NCI-H524 treated with DMSO at 0.1 percent for 48 hours (cell line): Measurements from ENCODE around the gene ZBTB18.
"Not testable (repeated sequence)": the region's sequence is repeated elsewhere in the genome, so short reads cannot be mapped to it uniquely, and the experiment has no call there.

ENCODE experiments used
- DNase-seq: peaks from one replicate; lab custom pipeline; 2025; lab: John Stamatoyannopoulos, UW

Gene ZBTB18

DNA sequence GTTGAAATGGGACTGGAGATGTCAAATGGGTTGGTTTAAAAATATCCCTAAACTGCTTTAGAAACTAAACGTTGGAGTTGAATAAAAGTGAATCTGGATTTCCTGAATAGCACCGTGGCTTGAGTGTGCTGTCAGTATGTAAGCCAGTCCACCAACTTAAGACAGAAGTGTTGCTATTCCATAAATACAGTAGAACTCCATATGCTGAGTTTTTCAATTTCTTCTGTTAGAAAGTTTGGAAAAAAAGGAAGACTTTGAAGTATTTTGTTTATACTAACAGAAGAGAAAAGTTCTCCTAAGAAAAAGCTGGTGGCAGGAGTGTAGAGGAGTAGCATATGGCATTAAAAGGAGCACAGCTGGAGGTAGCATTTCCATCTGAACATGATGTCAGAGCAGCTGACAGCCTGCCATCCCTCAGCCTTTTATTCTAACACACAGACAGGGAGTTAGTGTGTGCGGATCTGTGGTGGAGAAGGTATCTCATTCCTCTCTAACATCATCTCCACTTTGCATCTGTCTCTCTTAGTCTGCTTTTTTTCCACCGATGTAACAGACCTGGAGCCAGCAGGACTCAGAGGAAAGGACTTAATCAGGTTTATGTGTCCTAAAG, at the start of gene ZBTB18:
Gene ZBTB18, plus strand, starts transcription at position 449 of the 610 bp plus-strand sequence. Its CDS starts 149 bp downstream, at position 598.
- DNase-seq = peak; percentile 97

DNA sequence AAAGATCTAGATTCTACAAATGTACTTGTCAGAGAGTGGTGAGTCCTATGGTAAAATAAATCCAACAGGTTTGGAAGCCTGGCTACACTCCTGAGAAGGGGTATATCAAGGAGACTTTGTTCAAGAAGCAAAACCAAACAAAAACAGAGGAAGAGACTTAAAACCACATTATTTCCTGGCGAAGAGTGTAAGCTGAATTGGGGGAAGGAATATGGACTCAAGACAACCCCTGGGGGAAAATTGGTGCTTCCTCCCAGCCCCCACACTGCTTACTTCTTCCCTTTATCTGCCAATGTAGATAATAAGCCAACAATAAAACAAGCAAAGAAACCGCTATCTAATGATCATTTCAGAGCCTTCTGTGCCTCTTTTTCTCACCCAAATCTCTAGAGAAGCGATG, 48.4 kb upstream of the ZBTB18 start:
- DNase-seq = no peak

DNA sequence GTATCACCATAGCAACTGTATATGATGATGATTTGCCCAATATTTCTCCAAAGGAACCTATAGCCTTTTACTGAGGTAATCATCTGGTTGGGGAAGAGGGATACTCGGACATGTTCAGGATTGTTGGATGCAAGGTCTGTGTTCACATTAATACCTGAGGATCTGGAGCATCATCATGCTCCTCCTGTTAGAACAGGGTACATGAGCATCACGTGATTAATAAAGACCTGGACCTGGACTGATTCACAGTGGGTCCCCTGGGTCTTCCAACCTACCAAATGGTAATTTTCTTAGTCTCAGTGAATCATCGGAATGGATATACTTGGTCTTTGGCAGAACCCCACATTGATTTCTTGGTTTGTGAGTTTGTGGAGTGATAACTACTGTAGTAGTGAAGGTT, 45.6 kb upstream of the ZBTB18 start:
- no peak for DNase-seq

DNA sequence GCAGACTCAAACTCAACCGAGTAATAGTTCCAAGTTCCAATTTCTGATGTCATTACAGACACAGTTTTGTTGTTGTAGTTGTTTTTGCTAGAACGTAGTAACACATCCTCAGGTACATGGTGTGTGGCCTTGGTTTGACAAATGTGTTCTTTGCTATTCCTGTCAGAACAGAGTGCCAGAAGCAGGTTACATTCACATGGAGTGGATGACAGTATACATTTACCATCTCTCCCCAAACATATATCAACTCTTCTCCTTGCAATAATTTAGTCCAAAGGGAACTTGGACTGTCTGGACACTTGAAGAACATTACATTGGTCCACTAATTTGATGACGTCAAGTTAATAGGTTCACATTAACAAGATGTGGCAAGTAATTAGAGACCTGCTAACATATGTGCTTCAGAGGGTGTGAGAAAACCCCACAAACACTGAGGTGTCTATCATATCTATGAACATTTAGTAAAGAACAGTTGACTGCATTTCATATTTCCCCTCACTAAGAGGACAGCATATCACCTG, 44.6 kb upstream of the ZBTB18 start:
- DNase-seq = no peak

DNA sequence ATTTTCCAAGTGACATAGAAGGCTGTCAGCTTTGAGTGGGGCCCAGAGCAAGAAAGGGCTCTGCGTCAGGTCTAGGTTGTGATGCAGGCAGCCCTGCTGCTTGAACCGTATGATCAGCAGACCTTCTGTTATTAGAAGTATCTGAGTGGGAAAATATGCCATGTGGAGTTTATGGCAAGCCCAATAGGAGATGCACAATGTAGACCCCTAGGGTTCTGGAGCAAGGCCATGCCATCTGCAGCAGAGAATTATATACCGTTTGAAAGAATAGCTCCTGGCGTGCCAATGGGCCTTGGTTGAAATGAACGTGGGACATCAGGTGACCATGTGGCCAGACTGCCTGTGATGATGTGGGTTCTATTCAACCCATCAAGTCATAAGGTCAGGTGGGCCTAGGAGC, 44.1 kb upstream of the ZBTB18 start:
- no peak for DNase-seq

DNA sequence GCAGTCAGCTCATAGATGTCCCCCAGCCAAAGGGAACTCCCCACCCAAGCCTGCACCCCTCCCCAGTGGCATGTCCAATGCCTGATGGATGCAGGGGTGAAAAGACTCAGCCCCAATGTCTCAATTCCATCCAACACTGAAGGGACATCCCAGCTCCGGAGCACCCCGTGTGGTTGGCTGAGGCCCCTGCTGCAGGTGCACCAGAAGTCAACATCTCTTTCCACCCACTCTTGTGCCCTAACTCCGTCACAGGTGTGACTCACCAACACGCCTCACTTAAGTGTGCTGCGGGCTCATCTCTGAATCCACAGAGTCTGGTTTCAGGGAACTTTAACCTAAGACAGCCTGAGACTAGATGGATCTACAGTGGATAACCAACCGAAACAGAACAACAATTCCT, 40.9 kb upstream of the ZBTB18 start:
- no peak for DNase-seq

DNA sequence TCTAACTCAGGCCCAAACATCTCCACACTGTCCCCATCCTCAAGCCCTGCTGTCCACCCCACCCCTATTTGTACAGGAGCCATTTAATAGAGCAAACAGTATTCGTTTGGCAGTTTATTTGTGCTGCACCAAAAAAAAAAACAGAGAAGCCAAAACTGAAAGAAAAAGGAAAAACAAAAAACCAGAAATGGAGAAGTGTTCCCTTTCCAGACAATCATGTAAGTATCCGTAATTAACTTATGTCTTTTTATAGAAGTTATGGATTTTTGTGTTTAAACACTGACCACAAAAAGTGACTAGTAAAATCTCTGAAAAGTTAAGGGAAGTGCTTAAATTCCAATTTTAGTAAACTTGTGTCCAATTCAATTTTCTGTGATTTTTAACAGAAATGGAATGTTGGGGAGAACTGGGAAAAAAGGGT, 40.4 kb upstream of the ZBTB18 start:
- no peak for DNase-seq

DNA sequence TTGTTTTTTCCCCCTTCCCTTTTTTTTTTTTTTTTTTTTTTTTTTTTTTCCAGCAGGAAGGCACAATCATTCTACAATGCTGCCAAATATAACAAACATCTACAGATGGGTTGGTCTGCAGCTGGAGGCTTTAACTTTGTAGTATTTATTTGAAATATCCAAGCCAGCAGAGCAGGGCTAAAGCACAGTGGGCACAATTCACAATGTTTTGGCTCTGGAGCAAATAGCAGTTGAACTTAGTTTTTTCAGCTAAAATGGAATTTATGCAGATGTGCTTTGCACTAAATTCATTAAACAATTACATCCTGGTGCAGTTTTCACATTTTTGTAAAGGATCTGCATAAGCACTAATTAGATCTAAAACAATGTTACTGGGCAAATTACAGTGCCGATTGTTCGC, 39.8 kb upstream of the ZBTB18 start:
- DNase-seq = no peak

DNA sequence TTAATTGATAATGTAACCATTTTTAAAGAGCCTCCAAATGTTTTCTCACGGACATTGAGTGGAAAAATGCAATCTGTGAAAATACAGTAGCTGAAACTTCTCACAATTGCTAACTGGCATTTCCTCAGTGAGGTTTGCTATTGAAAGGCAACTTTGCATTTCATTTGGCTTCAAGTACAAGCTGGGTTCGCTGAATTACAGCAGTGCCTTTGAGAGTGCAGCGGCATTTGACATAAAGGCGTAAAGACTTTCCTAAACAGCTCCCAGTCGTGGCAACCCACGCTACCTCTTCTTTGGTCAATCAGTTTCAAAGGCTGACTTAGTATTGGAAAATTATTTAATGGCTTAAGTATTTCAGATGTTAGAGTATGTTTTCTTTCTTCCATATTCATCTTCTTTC, 39.3 kb upstream of the ZBTB18 start:
- DNase-seq = no peak

DNA sequence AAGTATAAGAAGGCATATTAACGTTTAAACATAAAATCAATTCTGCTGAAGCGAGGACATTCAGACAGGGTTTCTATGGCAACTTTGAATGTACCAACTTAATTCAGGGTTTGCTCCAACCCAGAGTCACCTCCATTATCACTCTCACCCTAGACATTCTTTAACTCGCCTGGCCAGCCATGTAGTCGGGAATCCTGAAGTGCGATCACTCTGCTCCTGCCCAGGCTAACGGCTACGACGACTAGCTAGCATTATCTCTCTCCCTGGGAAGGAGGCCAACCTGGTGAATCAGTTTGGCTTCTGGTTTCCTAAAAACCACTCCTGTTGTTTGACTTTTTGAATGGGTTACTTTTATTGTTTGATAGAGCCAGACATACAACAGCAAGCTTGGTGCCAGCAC, 38.9 kb upstream of the ZBTB18 start:
- DNase-seq = no peak

DNA sequence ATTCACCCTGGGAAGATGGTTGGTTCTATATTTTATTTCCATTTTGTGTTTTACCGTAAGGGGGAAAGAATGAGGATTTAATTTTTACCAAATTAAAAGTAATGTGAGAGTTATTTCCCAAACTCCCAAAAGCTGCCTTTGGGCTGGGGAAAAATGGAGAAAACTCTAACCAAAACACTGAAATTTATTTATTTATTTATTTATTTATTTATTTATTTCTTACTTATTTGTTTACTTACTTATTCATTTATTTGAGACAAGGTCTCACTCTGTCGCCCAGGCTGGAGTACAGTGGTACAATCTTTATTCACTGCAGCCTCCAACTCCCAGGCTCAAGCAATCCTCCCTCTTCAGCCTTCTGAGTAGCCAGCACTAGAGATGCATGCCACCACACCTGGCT, 38.0 kb upstream of the ZBTB18 start:
- DNase-seq = no peak

DNA sequence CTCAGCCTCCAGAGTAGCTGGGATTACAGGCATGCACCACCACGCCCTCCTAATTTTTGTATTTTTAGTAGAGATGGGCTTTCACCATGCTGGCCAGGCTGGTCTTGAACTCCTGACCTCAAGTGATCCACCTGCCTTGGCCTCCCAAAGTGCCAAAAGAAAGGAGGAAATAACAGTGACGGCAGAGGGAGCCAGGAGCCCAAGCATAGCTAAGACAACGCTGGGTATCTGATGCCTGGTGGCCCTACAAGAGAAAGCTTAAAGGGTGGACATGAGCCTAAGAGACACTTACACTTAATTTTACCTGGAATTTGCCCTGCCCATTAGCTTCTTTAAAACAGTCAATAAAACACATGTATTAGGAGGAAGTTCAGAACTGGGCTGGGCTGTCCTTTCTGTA, 36.2 kb upstream of the ZBTB18 start:
- DNase-seq = not testable (repeated sequence)

DNA sequence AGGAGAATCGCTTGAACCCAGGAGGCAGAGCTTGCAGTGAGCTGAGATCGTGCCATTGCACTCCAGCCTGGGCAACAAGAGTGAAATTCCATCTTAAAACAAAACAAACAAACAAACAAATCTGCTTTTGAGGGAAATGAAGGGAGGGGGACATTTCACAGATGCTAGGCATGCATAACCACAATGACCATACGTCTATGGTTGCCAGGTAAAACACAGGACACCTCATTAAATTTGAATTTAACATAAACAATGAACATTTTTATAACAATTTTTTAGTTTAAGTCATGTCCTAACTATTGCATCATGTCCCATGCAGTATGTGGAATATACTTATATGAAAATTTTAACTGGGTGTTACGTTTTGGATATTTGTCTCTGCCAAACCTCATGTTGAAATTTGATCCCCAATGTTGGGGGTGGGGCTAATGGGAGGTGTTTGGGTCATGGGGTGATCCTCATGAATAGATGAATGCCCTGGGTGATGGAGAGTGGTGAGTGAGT, 31.0 kb upstream of the ZBTB18 start:
- no peak for DNase-seq

DNA sequence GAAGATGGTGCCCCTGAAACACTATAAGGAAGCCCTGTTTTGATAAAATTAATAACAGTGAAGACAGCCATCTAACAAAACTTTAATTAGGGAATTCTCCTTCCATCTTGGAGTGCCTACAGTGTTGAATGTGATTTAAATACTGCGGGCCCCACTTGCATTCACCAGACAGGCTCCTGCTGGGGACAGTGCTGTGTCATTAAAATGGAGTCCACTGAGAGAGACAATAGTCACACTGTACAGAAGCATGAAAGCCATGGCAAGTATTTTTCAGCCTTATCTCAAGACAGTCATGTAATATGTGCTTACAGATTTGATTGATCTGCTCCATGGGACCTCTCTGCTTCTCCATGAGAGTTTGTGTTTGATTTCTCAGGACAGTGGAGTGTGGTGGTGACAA, 29.7 kb upstream of the ZBTB18 start:
- DNase-seq = no peak

DNA sequence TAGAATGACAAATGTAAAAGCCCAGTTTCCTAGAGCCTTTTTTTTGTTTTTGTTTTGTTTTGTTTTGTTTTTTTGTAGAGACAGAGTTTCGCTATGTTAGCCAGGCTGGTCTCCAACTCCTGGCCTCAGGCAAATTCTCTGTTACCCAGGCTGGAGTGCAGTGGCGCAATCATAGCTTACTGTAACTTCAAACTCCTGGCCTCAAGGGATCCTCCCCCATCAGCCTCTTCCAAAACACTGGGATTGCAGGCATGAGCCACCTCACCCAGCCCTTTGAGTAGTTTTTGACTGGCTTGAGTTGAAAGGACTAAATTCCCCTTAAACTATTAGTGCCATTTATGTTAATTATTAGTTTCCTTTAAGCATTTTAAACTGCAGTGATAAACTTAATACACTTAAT, 28.8 kb upstream of the ZBTB18 start:
- no peak for DNase-seq

DNA sequence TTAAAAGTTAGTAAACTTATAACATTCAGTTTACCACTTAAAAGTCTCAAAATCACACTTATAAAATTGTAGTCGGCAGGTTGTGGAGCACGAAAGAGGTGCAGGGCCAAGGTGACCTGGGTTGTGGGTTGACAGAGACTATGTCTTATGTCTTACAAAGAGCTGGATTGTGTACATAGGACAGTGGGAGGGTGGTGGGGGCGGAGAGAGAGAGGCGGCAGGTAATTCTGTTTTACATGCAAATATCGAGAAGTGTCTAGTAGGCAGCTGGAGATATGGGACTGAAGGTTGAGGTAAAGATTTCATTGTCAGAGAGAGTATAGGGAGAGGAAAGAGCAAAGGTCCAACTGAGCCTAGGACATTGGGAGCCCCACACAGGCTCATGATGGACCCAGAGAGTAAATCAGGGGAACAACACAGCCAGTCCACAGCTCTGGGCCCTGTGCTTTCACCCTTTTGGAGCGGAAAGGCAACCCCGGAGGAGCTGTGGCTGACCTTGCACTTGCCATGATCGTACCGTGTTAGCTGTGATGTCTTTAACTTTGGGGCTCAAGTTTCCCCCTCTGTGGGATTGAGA, 28.1 kb upstream of the ZBTB18 start:
- DNase-seq = no peak

DNA sequence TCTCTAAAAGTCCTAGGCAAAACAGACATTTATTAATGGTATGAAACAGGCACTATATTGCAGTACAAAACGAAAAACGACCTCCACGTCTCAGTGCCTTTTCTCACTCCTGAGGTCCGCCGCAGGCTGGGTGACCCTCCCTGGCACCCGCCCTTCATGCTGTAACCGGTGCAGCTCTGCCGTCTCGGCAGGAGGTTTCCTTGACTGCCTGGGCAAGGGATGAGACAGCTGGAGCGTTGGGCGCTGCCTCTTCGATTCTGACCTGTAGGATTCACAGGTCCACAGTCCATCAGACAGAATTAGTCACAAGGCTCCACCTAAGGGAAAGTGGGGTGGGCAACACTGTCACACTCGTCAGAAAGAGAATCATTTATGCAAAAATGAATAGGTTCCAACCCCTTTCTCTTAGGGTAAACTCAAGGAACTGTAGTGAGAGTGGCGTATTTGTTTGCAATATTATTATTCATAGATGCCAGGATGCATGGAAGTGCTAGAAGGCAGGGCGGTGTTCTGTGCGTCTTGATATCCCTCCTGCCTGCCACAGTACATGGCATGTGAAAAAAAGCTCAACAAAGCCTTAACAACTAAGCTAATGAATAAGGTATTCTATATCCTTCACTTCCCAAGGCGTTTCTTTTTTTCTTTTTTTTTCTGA, 23.5 kb upstream of the ZBTB18 start:
- no peak for DNase-seq

DNA sequence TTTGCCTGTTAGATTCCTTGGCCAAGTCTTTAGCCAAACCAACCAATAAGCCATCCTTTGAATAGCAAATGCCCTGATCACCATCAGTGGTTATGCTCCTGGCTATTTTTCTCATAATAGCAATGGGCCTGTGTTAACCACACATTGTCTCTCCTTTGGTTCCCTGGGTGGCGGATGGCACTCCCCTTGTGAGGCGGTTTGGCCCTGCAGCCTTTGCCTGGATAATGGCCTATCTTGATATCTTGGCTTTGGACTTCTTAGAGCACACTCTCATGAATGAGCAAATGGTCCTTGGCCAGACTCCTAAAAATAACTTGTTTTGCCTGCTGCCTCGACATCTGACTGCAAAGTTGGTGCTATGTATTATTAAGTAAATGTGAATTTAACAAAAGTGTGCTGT, 22.4 kb upstream of the ZBTB18 start:
- DNase-seq = no peak

DNA sequence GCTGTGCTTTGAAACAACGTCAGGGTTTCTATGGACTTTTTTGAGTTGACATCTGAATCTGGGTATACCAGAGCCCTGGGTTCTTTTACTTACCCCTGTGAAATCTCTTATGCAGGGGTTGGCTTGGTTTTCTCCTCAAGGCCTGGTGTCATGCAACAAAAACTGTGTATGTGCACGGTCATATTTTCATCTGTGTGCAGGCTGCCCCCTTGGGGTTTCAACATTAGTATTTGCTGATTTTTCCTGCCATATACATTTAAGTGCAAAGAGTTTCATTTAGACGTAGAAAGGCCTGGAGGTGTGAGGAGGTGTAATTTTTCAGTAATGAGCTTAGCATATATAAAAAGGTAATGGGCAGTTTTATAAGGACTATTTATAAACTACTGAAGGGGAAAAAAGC, 22.0 kb upstream of the ZBTB18 start:
- DNase-seq = no peak

DNA sequence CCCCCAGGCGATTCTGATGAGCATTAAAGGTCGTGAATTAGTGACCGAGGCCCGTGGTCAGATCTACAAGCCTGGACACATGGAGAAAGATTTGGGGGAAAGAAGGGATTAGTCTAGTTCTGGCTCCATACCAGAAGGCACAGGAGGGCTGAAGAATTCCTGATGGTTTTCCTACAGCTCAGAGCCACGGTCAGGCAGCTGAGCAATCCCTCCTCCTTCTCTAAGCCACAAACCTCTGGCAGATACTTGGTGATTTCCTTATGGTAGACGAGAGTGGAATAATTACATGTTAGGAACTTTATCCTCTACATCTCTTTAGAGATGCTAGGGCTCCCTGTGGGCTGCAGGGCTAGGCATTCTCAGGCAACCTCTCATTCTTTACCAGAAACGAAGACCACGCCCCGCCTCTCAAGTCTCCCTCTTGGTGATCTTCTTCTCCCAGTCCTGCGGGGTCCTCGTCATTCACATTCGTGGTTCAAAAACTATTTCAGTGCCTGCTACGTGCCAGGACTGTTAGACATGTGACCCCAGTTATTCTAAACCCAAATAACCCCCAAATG, 20.5 kb upstream of the ZBTB18 start:
- DNase-seq = no peak

DNA sequence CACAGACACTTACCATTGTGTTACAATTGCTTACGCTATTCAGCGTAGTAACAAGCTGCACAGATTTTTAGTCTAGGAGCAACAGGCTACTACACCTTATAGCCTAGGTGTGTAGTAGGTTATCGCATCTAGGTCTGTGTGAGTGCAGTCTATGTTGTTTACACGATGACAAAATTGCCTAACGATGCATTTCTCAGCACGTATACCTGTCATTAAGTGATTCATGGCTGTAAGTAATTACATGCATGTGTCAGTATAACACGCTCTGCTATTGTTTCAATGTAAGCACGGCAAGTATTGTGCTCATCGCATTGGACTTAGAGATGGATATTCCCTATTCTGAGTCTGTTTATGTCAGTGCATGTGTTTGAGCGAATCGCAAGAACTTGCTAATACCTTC, 15.7 kb upstream of the ZBTB18 start:
- DNase-seq = no peak

DNA sequence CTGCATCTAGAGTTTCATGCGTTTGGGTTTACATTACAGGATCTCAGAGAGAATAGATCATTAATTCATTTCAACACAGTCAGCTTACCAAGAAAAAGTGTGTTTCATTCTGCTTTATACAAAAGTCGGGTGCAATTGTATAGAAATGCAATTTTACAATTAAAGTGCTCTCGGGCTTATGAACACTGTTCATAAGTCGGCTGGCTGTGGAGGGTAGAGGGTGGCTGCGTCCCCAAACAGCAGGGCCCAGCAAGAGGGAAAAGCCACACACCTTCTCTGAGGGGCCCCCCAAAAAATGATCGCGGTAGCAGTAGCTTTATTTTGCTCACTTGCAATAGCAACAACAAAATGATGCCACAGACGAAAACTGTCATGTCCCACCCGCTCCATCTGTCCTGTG, 13.8 kb upstream of the ZBTB18 start:
- DNase-seq = no peak

DNA sequence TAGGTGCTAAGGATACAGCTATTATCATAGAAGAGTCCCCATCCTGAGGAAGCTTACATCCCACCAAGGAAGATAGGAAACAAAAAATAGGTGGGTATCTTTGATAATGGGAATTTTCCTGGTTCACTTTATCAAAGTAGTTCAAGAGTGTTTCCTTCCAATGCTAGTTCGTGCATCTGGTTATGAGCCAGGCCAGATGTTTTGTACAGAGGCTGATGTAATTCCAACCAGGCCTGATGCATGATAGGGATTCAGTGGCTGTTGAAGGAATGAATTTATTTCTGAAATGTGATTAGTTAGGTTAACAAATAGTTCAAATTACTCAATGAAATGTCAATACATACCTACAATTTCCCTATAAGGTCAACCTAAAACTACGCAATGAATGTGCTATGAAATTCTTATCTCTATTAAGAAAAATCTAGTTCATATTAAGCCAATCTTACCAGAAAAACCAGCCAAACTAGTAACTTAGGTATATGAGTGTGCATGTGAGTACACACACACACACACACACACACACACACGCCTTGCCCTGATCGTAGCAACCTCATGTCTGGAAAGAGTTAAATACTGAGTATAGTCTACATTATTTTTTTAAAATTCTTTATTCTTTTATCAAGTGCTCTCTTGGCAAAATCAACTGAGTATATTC, 9.5 kb upstream of the ZBTB18 start:
- no peak for DNase-seq
